ENCODE results near the gene ANKRD34A.

GRCh38 chr1:145942405-145942804 is 22.0 kb downstream of the ANKRD34A start:
- no peak for TF ChIP-seq CTCF (conservative IDR thresholded peaks at IDR 0.05 in 1 of 2, IDR thresholded peaks at IDR 0.05 in 1 of 2; ENCODE audit: low read depth in 1 of 2, low read length in 2 of 2)
- TF ChIP-seq EZH2 (IDR thresholded peaks at IDR 0.05; ENCODE audit: low read length, missing control alignments) = no peak

Measured in fibroblast of lung (primary cell).